Uterus (tissue), 4 donors: ENCODE measurements around the gene OPN1MW3. TPM values are rescaled to one million over a fixed set of nuclear protein-coding genes. Genes with fewer than 3 reads are reported as not detected.
"Not testable (repeated sequence)": the region's sequence is repeated elsewhere in the genome, so short reads cannot be mapped to it uniquely, and the experiment has no call there.

ENCODE experiments used
- DNase-seq, 2 donors: peaks; one replicate each; pipeline ENCODE4 v3.0.0-alpha.2; 2019 to 2020
- H3K27ac ChIP-seq, 2 donors: fragments of 200-600 bp; sonication (generic); 1 replicate in 1 of 2; 2 replicates in 1 of 2; pipeline ENCODE4 v1.5.1; 2016 to 2018
- H3K27me3 ChIP-seq, 2 donors: fragments of 200-600 bp; sonication (generic); one replicate each; pipeline ENCODE4 v1.5.1; 2018 to 2019; ENCODE audit warnings: control low read depth in 1 of 2
- H3K36me3 ChIP-seq, 2 donors: fragments of 200-600 bp; sonication (generic); one replicate each; pipeline ENCODE4 v1.5.1; 2019; ENCODE audit warnings: control low read depth in 1 of 2
- H3K4me1 ChIP-seq, 2 donors: fragments of 200-600 bp; sonication (generic); one replicate each; pipeline ENCODE4 v1.5.1; 2018 to 2019; ENCODE audit warnings: control low read depth in 1 of 2
- H3K4me3 ChIP-seq, 2 donors: fragments of 200-600 bp; sonication (generic); 1 replicate in 1 of 2; 2 replicates in 1 of 2; pipeline ENCODE4 v1.5.1; 2018 to 2019; ENCODE audit warnings: mild to moderate bottlenecking in 1 of 2
- H3K9me3 ChIP-seq, 2 donors: fragments of 200-600 bp; sonication (generic); one replicate each; pipeline ENCODE4 v1.5.1; 2019; ENCODE audit warnings: control low read depth in 1 of 2
- intact Hi-C: fragments of 100-400 bp; cut with DNase I; formaldehyde crosslinking; loops from one replicate; pipeline ENCODE4 v1.15.1; 2023; ENCODE audit warnings: low total_unique reads
- total RNA-seq, 4 donors: library from RNA; depleted of rRNA in 3 of 4; stranded (reverse); fragments of >200 nt in 3 of 4; gene quantifications; one replicate each; pipeline versions ENCODE4 v1.1.0 to v1.2.4, GENCODE V29; 2014 to 2023
- donor health status: DM: yes; HTN: yes; CAD: no.

OPN1MW3 gene
- not detected for total RNA-seq

GRCh38 chrX:154257282-154257681 lies at the start of gene OPN1MW3:
Gene OPN1MW3 (plus strand): TSS chrX:154257582. CDS start chrX:154257620, 38 bp downstream.
- H3K36me3 ChIP-seq, H3K9me3 ChIP-seq, H3K27me3 ChIP-seq, intact Hi-C loops, H3K27ac ChIP-seq, DNase-seq, H3K4me1 ChIP-seq, H3K4me3 ChIP-seq: not testable (repeated sequence)

- intact Hi-C loops, H3K9me3 ChIP-seq, H3K4me3 ChIP-seq, H3K27me3 ChIP-seq, H3K36me3 ChIP-seq, DNase-seq, H3K27ac ChIP-seq, H3K4me1 ChIP-seq: not testable (repeated sequence)
These were observed 47.5 kb upstream of the OPN1MW3 start for GRCh38 chrX:154209670-154210418.

- H3K27me3 ChIP-seq, H3K27ac ChIP-seq, H3K9me3 ChIP-seq, H3K4me1 ChIP-seq, H3K4me3 ChIP-seq, H3K36me3 ChIP-seq, intact Hi-C loops: not testable (repeated sequence)
- DNase-seq = peak in 1 of 2 donors; percentile 10
These were observed 46.3 kb upstream of the OPN1MW3 start for GRCh38 chrX:154211057-154211456.

- H3K9me3 ChIP-seq, H3K27me3 ChIP-seq, H3K27ac ChIP-seq, H3K4me1 ChIP-seq, DNase-seq, H3K36me3 ChIP-seq, H3K4me3 ChIP-seq, intact Hi-C loops: not testable (repeated sequence)
These were observed 45.9 kb upstream of the OPN1MW3 start for GRCh38 chrX:154211499-154211898.

GRCh38 chrX:154219456-154219855 lies 37.9 kb upstream of the OPN1MW3 start, which contains the start of gene OPN1MW2:
Gene OPN1MW2 (plus strand): TSS chrX:154219756. CDS start chrX:154219816, 60 bp downstream.
- intact Hi-C loops, DNase-seq, H3K9me3 ChIP-seq, H3K4me1 ChIP-seq, H3K36me3 ChIP-seq, H3K4me3 ChIP-seq, H3K27me3 ChIP-seq, H3K27ac ChIP-seq: not testable (repeated sequence)

GRCh38 chrX:154225292-154225691 lies 32.1 kb upstream of the OPN1MW3 start:
- H3K4me3 ChIP-seq, H3K27me3 ChIP-seq, H3K9me3 ChIP-seq, DNase-seq, H3K27ac ChIP-seq, intact Hi-C loops, H3K36me3 ChIP-seq, H3K4me1 ChIP-seq: not testable (repeated sequence)

- intact Hi-C loops, DNase-seq, H3K9me3 ChIP-seq, H3K4me3 ChIP-seq, H3K27ac ChIP-seq, H3K4me1 ChIP-seq, H3K36me3 ChIP-seq, H3K27me3 ChIP-seq: not testable (repeated sequence)
These were observed 30.7 kb upstream of the OPN1MW3 start for GRCh38 chrX:154226706-154227105.

- H3K4me3 ChIP-seq, DNase-seq, H3K9me3 ChIP-seq, H3K4me1 ChIP-seq, H3K36me3 ChIP-seq, H3K27me3 ChIP-seq, H3K27ac ChIP-seq, intact Hi-C loops: not testable (repeated sequence)
These were observed 25.9 kb upstream of the OPN1MW3 start for GRCh38 chrX:154231443-154231842.

- H3K4me1 ChIP-seq, H3K27ac ChIP-seq, H3K9me3 ChIP-seq, H3K4me3 ChIP-seq, intact Hi-C loops, DNase-seq, H3K36me3 ChIP-seq, H3K27me3 ChIP-seq: not testable (repeated sequence)
These were observed 23.8 kb upstream of the OPN1MW3 start for GRCh38 chrX:154233620-154234019.

- H3K4me3 ChIP-seq, intact Hi-C loops, H3K27ac ChIP-seq, H3K9me3 ChIP-seq, H3K27me3 ChIP-seq, H3K36me3 ChIP-seq, H3K4me1 ChIP-seq, DNase-seq: not testable (repeated sequence)
These were observed 18.3 kb upstream of the OPN1MW3 start for GRCh38 chrX:154238939-154239559.

GRCh38 chrX:154239982-154240503 lies 17.3 kb upstream of the OPN1MW3 start:
- H3K4me1 ChIP-seq, H3K27ac ChIP-seq, DNase-seq, H3K9me3 ChIP-seq, H3K4me3 ChIP-seq, H3K36me3 ChIP-seq, intact Hi-C loops, H3K27me3 ChIP-seq: not testable (repeated sequence)

- H3K36me3 ChIP-seq, H3K9me3 ChIP-seq, H3K27ac ChIP-seq, DNase-seq, H3K4me3 ChIP-seq, intact Hi-C loops, H3K27me3 ChIP-seq, H3K4me1 ChIP-seq: not testable (repeated sequence)
These were observed 9.9 kb upstream of the OPN1MW3 start for GRCh38 chrX:154247377-154248045.

- H3K27me3 ChIP-seq, H3K36me3 ChIP-seq, intact Hi-C loops, H3K27ac ChIP-seq, H3K4me1 ChIP-seq, H3K9me3 ChIP-seq, DNase-seq, H3K4me3 ChIP-seq: not testable (repeated sequence)
These were observed 9.3 kb upstream of the OPN1MW3 start for GRCh38 chrX:154248076-154248475.
